Testis (tissue), 2 donors: Measurements from ENCODE around the gene SNAPC1.

ENCODE experiments used
- CTCF ChIP-seq, 3 experiments: fragments of 450-650 bp in 2 of 3; fragments of 200-600 bp in 1 of 3; sonication (generic) in 1 of 3; IDR thresholded peaks; one replicate each; pipeline ENCODE4 v1.5.1; 2016 to 2019; ENCODE audit warnings: antibody characterized with exemption in 3 of 3, mild to moderate bottlenecking in 2 of 3, moderate library complexity in 1 of 3
- POLR2A ChIP-seq: fragments of 450-650 bp; IDR thresholded peaks from one replicate; pipeline ENCODE4 v1.6.1; 2017; ENCODE audit warnings: antibody characterized with exemption, mild to moderate bottlenecking, moderate library complexity

- TF ChIP-seq CTCF (IDR thresholded peaks at IDR 0.05) (no peak), POLR2A (no peak)
Observed at GRCh38 chr14:61839507-61839906, 77.3 kb downstream of the SNAPC1 start.
